Endodermal cell (in vitro differentiated cells): Measurements from ENCODE around the gene LRCH1. TPM values are rescaled to one million over a fixed set of nuclear protein-coding genes. Genes with fewer than 3 reads are reported as not detected.

Experiments used
- DNase-seq: peaks from one replicate; pipeline ENCODE4 v3.0.0-alpha.2; 2017
- H3K27ac ChIP-seq: 2 replicates; pipeline ENCODE4 v1.5.1; 2013; ENCODE audit warnings: mild to moderate bottlenecking, low read depth, low read length, moderate library complexity
- H3K27me3 ChIP-seq: 2 replicates; pipeline ENCODE4 v1.6.1; 2013; ENCODE audit warnings: mild to moderate bottlenecking, low read length, moderate library complexity; ENCODE audit not compliant: insufficient read depth, control insufficient read depth, poor library complexity, severe bottlenecking
- H3K36me3 ChIP-seq: 2 replicates; pipeline ENCODE4 v1.7.0; 2013; ENCODE audit warnings: mild to moderate bottlenecking, low read length, moderate library complexity; ENCODE audit not compliant: control insufficient read depth, insufficient read depth
- H3K4me1 ChIP-seq: one replicate; pipeline ENCODE4 v1.7.0; 2013; ENCODE audit warnings: low read length; ENCODE audit not compliant: control insufficient read depth, insufficient read depth
- H3K4me3 ChIP-seq: 2 replicates; pipeline ENCODE4 v1.5.1; 2013; ENCODE audit warnings: mild to moderate bottlenecking, low read length, moderate library complexity
- H3K9ac ChIP-seq: 2 replicates; pipeline ENCODE4 v1.6.1; 2013; ENCODE audit warnings: mild to moderate bottlenecking, low read length, moderate library complexity; ENCODE audit not compliant: poor library complexity, severe bottlenecking; ENCODE audit errors: extremely low read depth
- H3K9me3 ChIP-seq: 2 replicates; pipeline ENCODE4 v1.6.1; 2013; ENCODE audit warnings: mild to moderate bottlenecking, low read length, moderate library complexity; ENCODE audit not compliant: control insufficient read depth
- H3K27ac Mint-ChIP-seq: 2 replicates; pipeline ENCODE4 v1.8.0; 2020; ENCODE audit warnings: mixed read lengths
- H3K27me3 Mint-ChIP-seq: 2 replicates; pipeline ENCODE4 v1.8.0; 2021; ENCODE audit warnings: mild to moderate bottlenecking, mixed read lengths; ENCODE audit not compliant: insufficient read depth
- H3K36me3 Mint-ChIP-seq: 2 replicates; pipeline ENCODE4 v1.8.0; 2020; ENCODE audit warnings: low read depth, mixed read lengths
- H3K4me1 Mint-ChIP-seq: 2 replicates; pipeline ENCODE4 v1.8.0; 2020; ENCODE audit warnings: mixed read lengths
- H3K4me3 Mint-ChIP-seq: 2 replicates; pipeline ENCODE4 v1.8.0; 2020; ENCODE audit warnings: mild to moderate bottlenecking, moderate library complexity, mixed read lengths
- H3K9me3 Mint-ChIP-seq: 2 replicates; pipeline ENCODE4 v1.8.0; 2020; ENCODE audit warnings: mild to moderate bottlenecking, mixed read lengths
- WGBS, 2 experiments: methylation state at CpG; one replicate each; pipeline versions ENCODE4 v1.1.5 to v1.1.7; 2013; ENCODE audit warnings: missing lambda C conversion rate in 2 of 2, mixed read lengths in 1 of 2; ENCODE audit not compliant: insufficient coverage in 1 of 2, insufficient read length in 1 of 2; 5-methylcytosine and 5-hydroxymethylcytosine counted together
- long read RNA-seq, 4 experiments: library from polyadenylated mRNA in 2 of 4; library from RNA in 1 of 4; library from capped mRNA in 1 of 4; stranded (forward) in 3 of 4; unstranded in 1 of 4; transcript quantifications; one replicate each; pipeline ENCODE4 v2.0.0, GENCODE V29; 2020 to 2021; ENCODE audit warnings: inconsistent platforms in 1 of 4
- polyA plus RNA-seq, 2 experiments: library from polyadenylated mRNA; stranded (reverse); fragments of 50-300 nt; gene quantifications; one replicate each; pipeline ENCODE4 v1.2.3, GENCODE V29; 2013
- total RNA-seq, 2 donors: library from RNA; stranded (reverse); fragmentation: NEBNext Ultra II Directional in 1 of 2; extraction: Animal tissue kit (Norgen Biotek cat#: 25700) in 1 of 2; gene quantifications; 2 replicates in 1 of 2; 3 replicates in 1 of 2; pipeline ENCODE4 v1.2.1, GENCODE V29; 2021
- TF ChIP-seq, protein P1 (sequence below): fragments of 200-600 bp; sonication (generic); conservative IDR thresholded peaks from 2 replicates; pipeline ENCODE4 v1.5.0; 2021; ENCODE audit warnings: antibody characterized with exemption, mild to moderate bottlenecking

Gene LRCH1
- 10 to 100 TPM in 1 of 2 donors, 1 to 10 TPM in 1; 8.1 to 11.8 TPM for total RNA-seq
- 10.0 TPM for polyA plus RNA-seq (2013, experiment 1 of 2)
- 10.1 TPM for polyA plus RNA-seq (2013, experiment 2 of 2)
- long read RNA-seq, experiment 1, partial matches to known transcripts = 4 of 5 reads
- long read RNA-seq, experiment 1, other reads (novel, unspliced or antisense) = 1 of 5 reads
- long read RNA-seq, experiment 2, full-length matches to known transcripts = 12 of 20 reads
- long read RNA-seq, experiment 2, partial matches to known transcripts = 3 of 20 reads
- long read RNA-seq, experiment 2, other reads (novel, unspliced or antisense) = 5 of 20 reads
- long read RNA-seq, experiment 3, full-length matches to known transcripts = 7 of 9 reads
- long read RNA-seq, experiment 3, partial matches to known transcripts = 0 of 9 reads
- long read RNA-seq, experiment 3, other reads (novel, unspliced or antisense) = 2 of 9 reads
- long read RNA-seq, experiment 4, partial matches to known transcripts = 4 of 4 reads
- long read RNA-seq, experiment 4, other reads (novel, unspliced or antisense) = 0 of 4 reads

DNA sequence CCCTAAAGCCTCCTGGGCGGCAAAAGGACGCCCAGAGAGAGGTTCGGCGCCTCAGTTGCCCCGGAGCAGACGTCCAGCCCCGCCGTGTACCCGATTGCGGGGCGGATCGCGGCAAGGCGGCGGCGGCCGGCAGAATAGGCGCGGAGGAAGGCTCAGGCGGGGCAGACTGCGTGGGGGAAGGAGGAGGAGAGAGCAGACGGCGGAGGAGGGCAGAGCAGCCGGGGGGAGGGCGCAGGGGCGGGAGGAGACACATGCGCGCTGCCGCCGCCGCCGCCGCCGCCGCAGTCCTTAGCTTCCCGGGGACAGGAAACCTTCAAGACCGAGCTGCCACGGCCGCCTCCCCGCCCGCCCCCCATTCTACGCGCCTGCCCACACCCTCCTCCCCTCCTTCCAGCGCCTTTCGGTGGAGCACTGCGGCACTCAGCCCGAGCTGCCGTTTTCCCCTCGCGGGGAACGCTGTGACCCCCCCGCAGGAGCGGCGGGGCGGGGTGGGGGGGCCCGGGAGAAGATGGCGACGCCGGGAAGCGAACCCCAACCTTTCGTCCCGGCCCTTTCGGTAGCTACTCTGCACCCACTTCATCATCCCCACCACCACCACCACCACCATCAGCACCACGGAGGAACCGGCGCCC, at the start of gene LRCH1:
LRCH1 (plus strand) TSS at position 282 of the 632 bp plus-strand sequence; CDS start at position 509, 227 bp downstream.
- 0% methylated on average over 2 to 59 of the region's 66 CpGs for WGBS, 2 experiments
- TF ChIP-seq, protein P1, sequence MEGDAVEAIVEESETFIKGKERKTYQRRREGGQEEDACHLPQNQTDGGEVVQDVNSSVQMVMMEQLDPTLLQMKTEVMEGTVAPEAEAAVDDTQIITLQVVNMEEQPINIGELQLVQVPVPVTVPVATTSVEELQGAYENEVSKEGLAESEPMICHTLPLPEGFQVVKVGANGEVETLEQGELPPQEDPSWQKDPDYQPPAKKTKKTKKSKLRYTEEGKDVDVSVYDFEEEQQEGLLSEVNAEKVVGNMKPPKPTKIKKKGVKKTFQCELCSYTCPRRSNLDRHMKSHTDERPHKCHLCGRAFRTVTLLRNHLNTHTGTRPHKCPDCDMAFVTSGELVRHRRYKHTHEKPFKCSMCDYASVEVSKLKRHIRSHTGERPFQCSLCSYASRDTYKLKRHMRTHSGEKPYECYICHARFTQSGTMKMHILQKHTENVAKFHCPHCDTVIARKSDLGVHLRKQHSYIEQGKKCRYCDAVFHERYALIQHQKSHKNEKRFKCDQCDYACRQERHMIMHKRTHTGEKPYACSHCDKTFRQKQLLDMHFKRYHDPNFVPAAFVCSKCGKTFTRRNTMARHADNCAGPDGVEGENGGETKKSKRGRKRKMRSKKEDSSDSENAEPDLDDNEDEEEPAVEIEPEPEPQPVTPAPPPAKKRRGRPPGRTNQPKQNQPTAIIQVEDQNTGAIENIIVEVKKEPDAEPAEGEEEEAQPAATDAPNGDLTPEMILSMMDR = no peak
- Histone ChIP-seq H3K36me3 (no peaks in the 10 kb centered on the region), H3K27ac (peak within 1 kb of the TSS; percentile 27), H3K4me3 (peak within 1 kb of the TSS; percentile 94), H3K9ac (peak within 1 kb of the TSS; percentile 53), H3K27me3 (peaks cover 21% of the 10 kb centered on the region), H3K9me3 (no peaks in the 10 kb centered on the region), H3K4me1 (peaks cover 4% of the 10 kb centered on the region)
- Mint-ChIP-seq H3K27me3 (peaks cover 32% of the 10 kb centered on the region), H3K27ac (peak within 1 kb of the TSS; percentile 55), H3K36me3 (no peaks in the 10 kb centered on the region), H3K4me1 (peaks cover 22% of the 10 kb centered on the region), H3K4me3 (peak within 1 kb of the TSS; percentile 83), H3K9me3 (no peaks in the 10 kb centered on the region)
- DNase-seq = peak; percentile 93

DNA sequence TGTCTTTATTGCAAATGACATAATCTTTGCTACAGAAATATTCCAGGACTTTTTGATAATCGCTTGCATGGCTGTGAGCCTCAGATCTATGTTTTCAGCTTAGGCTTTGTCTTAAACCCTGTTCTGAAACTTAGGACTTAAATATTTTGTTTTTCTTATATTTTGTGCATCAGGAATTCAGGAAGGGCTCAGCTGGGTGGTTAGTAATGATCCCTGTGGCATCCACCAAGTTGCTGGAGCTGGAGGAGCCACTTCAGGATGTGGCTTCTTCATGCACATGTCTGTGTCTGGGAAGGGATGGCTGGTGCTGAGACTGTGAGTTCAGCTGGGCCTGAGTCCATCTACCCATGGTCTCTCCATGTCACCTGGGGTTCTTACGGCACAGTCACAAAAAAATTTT, 48.9 kb upstream of the LRCH1 start:
- TF ChIP-seq, protein P1 = no peak
- H3K9me3 Mint-ChIP-seq = peaks cover 6% of the 10 kb centered on the region
- H3K9ac ChIP-seq = no peak overlapping the region
- no peaks in the 10 kb centered on the region for H3K4me1 Mint-ChIP-seq
- no peaks in the 10 kb centered on the region for H3K36me3 ChIP-seq
- H3K4me3 Mint-ChIP-seq = no peak overlapping the region
- H3K27ac Mint-ChIP-seq = no peak overlapping the region
- H3K27me3 ChIP-seq = peaks cover 12% of the 10 kb centered on the region
- H3K9me3 ChIP-seq = no peaks in the 10 kb centered on the region
- DNase-seq = no peak
- peaks cover 29% of the 10 kb centered on the region for H3K27me3 Mint-ChIP-seq
- H3K27ac ChIP-seq = no peak overlapping the region
- H3K4me1 ChIP-seq = no peaks in the 10 kb centered on the region
- no peaks in the 10 kb centered on the region for H3K36me3 Mint-ChIP-seq
- no peak overlapping the region for H3K4me3 ChIP-seq
- 97 to 100% methylated on average over 2 of the region's 2 CpGs for WGBS, 2 experiments

GRCh38 chr13:46507981-46508380, 45.0 kb upstream of the LRCH1 start:
- Histone ChIP-seq H3K27ac (no peak overlapping the region), H3K4me1 (no peaks in the 10 kb centered on the region), H3K9me3 (no peaks in the 10 kb centered on the region), H3K36me3 (no peaks in the 10 kb centered on the region), H3K27me3 (peaks cover 11% of the 10 kb centered on the region), H3K4me3 (no peak overlapping the region), H3K9ac (no peak overlapping the region)
- H3K4me1 Mint-ChIP-seq = no peaks in the 10 kb centered on the region
- H3K36me3 Mint-ChIP-seq = no peaks in the 10 kb centered on the region
- H3K4me3 Mint-ChIP-seq = no peak overlapping the region
- no peak overlapping the region for H3K27ac Mint-ChIP-seq
- 91% methylated on average over 1 of the region's 1 CpG; no CpG with 5 or more reads in 1 of the 2 experiments for WGBS, 2 experiments
- TF ChIP-seq, protein P1 = no peak
- peaks cover 6% of the 10 kb centered on the region for H3K9me3 Mint-ChIP-seq
- no peak for DNase-seq
- H3K27me3 Mint-ChIP-seq = peaks cover 21% of the 10 kb centered on the region
